ENCODE data around the gene TAAR1.

TAAR1 gene

DNA sequence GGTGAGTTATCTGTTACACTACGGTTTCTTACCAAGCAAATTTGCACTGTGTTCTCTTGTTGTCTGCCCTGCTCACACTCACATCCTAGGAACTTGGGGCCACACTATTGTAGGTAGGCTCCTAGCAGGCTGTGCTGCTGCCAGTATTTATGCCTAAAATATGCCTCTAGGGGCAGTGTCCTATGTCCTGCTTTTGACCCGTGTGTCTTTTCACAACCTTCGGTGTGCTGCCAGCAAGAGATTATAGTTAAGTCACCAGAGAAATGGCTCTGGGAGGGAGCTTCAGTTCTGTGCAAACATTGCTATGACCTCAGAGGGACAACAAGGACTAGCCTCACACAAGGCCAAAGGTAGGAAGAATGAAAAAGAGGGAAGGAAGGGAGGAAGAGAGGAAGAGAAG, 60.5 kb downstream of the TAAR1 start:
- TF ChIP-seq, protein P1, sequence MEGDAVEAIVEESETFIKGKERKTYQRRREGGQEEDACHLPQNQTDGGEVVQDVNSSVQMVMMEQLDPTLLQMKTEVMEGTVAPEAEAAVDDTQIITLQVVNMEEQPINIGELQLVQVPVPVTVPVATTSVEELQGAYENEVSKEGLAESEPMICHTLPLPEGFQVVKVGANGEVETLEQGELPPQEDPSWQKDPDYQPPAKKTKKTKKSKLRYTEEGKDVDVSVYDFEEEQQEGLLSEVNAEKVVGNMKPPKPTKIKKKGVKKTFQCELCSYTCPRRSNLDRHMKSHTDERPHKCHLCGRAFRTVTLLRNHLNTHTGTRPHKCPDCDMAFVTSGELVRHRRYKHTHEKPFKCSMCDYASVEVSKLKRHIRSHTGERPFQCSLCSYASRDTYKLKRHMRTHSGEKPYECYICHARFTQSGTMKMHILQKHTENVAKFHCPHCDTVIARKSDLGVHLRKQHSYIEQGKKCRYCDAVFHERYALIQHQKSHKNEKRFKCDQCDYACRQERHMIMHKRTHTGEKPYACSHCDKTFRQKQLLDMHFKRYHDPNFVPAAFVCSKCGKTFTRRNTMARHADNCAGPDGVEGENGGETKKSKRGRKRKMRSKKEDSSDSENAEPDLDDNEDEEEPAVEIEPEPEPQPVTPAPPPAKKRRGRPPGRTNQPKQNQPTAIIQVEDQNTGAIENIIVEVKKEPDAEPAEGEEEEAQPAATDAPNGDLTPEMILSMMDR (IDR thresholded peaks at IDR 0.05) = peak; percentile 63

DNA sequence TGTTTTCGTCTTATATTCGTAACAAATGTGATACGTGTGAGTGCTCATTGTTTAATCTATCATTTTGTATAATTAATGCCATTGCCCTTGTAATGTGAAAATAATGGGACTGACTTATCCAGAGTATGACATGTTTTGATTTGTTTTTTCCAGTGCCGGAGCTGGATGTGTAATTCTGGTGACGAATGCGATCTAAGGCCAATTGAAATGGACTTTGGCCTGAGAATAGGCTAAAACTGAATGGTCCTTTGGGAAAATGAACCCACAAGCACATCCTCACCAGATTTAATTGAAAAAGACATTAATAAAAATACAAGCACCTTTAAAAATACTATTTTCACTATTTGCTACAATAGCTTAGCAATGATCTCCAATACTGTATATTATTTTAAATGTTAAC, 62.8 kb downstream of the TAAR1 start:
- TF ChIP-seq, protein P1 (IDR thresholded peaks at IDR 0.05) = no peak

Data from LNCAP (cell line).